ENCODE results near the gene NEK6.

- TF ChIP-seq CTCF (IDR thresholded peaks at IDR 0.05) (no peak), POLR2A (IDR thresholded peaks at IDR 0.05) (no peak)
Measured at GRCh38 chr9:124348831-124349230, 91.1 kb downstream of the NEK6 start.

All from esophagus squamous epithelium (tissue), 4 donors.